Keratinocyte (primary cell): ENCODE results near the gene RPEL1. TPM values are rescaled to one million over a fixed set of nuclear protein-coding genes. Genes with fewer than 3 reads are reported as not detected.

Source experiments
- DNase-seq: peaks from one replicate; pipeline ENCODE4 v3.0.0-alpha.2; 2011; ENCODE audit warnings: low read depth, missing footprints, low spot score
- FAIRE-seq: peaks from 2 replicates; lab custom pipeline; 2011; peaks lifted over from hg19 to GRCh38; lab: Jason Lieb, UNC
- H2AFZ ChIP-seq: 2 replicates; pipeline ENCODE4 v1.6.0; 2012; ENCODE audit warnings: low read length, control low read depth, inconsistent platforms; ENCODE audit not compliant: control insufficient read depth
- H3K27ac ChIP-seq: 2 replicates; pipeline ENCODE4 v1.5.1; 2011; ENCODE audit warnings: low read length; ENCODE audit not compliant: control insufficient read depth, insufficient read depth
- H3K27me3 ChIP-seq: 3 replicates; pipeline ENCODE4 v1.6.0; 2011; ENCODE audit warnings: low read length; ENCODE audit not compliant: control insufficient read depth, insufficient read depth; ENCODE audit errors: extremely low read depth
- H3K36me3 ChIP-seq, 2 experiments: 2 replicates in 1 of 2; 3 replicates in 1 of 2; pipeline ENCODE4 v1.5.1; 2011; ENCODE audit warnings: low read length in 2 of 2, mild to moderate bottlenecking in 1 of 2; ENCODE audit not compliant: control insufficient read depth in 2 of 2, insufficient read depth in 2 of 2; ENCODE audit errors: extremely low read depth in 1 of 2
- H3K4me1 ChIP-seq: 3 replicates; pipeline ENCODE4 v1.5.1; 2011; ENCODE audit warnings: low read length; ENCODE audit not compliant: control insufficient read depth, insufficient read depth; ENCODE audit errors: extremely low read depth
- H3K4me2 ChIP-seq: 3 replicates; pipeline ENCODE4 v1.6.0; 2011; ENCODE audit warnings: low read depth, low read length; ENCODE audit not compliant: control insufficient read depth, insufficient read depth; ENCODE audit errors: extremely low read depth
- H3K4me3 ChIP-seq, 3 experiments: fragments of 200-600 bp in 1 of 3; sonication (generic) in 1 of 3; 2 replicates in 2 of 3; 3 replicates in 1 of 3; pipeline ENCODE4 v1.5.1; 2011 to 2016; ENCODE audit warnings: low read length in 3 of 3, mild to moderate bottlenecking in 3 of 3, control low read depth in 2 of 3, inconsistent platforms in 1 of 3, low read depth in 1 of 3, mixed read lengths in 1 of 3, mixed run types in 1 of 3, moderate library complexity in 1 of 3; ENCODE audit not compliant: control insufficient read depth in 2 of 3, insufficient read depth in 2 of 3; ENCODE audit errors: extremely low read depth in 1 of 3
- H3K79me2 ChIP-seq: 2 replicates; pipeline ENCODE4 v1.6.0; 2012; ENCODE audit warnings: low read length; ENCODE audit not compliant: control insufficient read depth, insufficient read depth
- H3K9ac ChIP-seq: 3 replicates; pipeline ENCODE4 v1.6.0; 2011; ENCODE audit warnings: low read length; ENCODE audit not compliant: control insufficient read depth, insufficient read depth; ENCODE audit errors: extremely low read depth
- H3K9me1 ChIP-seq: 3 replicates; pipeline ENCODE4 v1.6.0; 2011; ENCODE audit warnings: low read length; ENCODE audit not compliant: control insufficient read depth, insufficient read depth; ENCODE audit errors: extremely low read depth
- H3K9me3 ChIP-seq: 2 replicates; pipeline ENCODE4 v1.5.1; 2012; ENCODE audit warnings: low read depth, low read length; ENCODE audit not compliant: control insufficient read depth
- H4K20me1 ChIP-seq: 3 replicates; pipeline ENCODE4 v1.6.0; 2011; ENCODE audit warnings: low read length; ENCODE audit not compliant: control insufficient read depth, insufficient read depth; ENCODE audit errors: extremely low read depth
- CTCF ChIP-seq, 3 experiments: IDR thresholded peaks in 1 of 3; conservative IDR thresholded peaks in 1 of 3; optimal IDR thresholded peaks in 1 of 3; 2 replicates in 2 of 3; 3 replicates in 1 of 3; pipeline versions ENCODE3 to v1.5.1; 2011; ENCODE audit warnings: low read length in 3 of 3, mild to moderate bottlenecking in 3 of 3, moderate library complexity in 2 of 3, control low read depth in 1 of 3, inconsistent platforms in 1 of 3; ENCODE audit not compliant: insufficient read depth in 2 of 3; ENCODE audit errors: extremely low read depth in 1 of 3
- EZH2 ChIP-seq: IDR thresholded peaks from one replicate; pipeline ENCODE4 v1.6.1; 2012; ENCODE audit warnings: inconsistent platforms, mild to moderate bottlenecking, low read length, moderate library complexity
- dilution Hi-C: fragments of 300-500 bp; cut with MboI; formaldehyde crosslinking; loops from one replicate; pipeline ENCODE4 v1.7.0; 2020; ENCODE audit warnings: low sequenced_read_pairs; ENCODE audit not compliant: extremely low pct_ligation_motif_present
- polyA plus RNA-seq, 5 experiments: library from polyadenylated mRNA; depleted of rRNA in 3 of 5; stranded (reverse) in 3 of 5; stranded (forward) in 1 of 5; unstranded in 1 of 5; fragments of >200 nt; gene quantifications; 1 replicate in 1 of 5; 2 replicates in 3 of 5; 3 replicates in 1 of 5; pipeline versions ENCODE4 v1.2.1 to v1.2.3, GENCODE V29; 2011 to 2012; ENCODE audit warnings: missing spikeins in 2 of 5, low read depth in 1 of 5, low replicate concordance in 1 of 5

RPEL1 gene
- polyA plus RNA-seq, 1 donor (not counting 4 experiments of a cell fraction or from before 2014, with no cell fraction given): 0.04 TPM

- FAIRE-seq (peak; percentile 72), DNase-seq (no peak)
- Histone ChIP-seq H3K4me1 (peaks cover 26% of the 10 kb centered on the region), H3K27ac (no peak overlapping the region), H2AFZ (no peak overlapping the region), H3K36me3 (no peaks in the 10 kb centered on the region), H3K4me3 (no peak overlapping the region), H3K9me1 (no peaks in the 10 kb centered on the region), H3K4me2 (no peak overlapping the region), H4K20me1 (no peaks in the 10 kb centered on the region), H3K9ac (no peak overlapping the region), H3K79me2 (no peaks in the 10 kb centered on the region), H3K27me3 (no peaks in the 10 kb centered on the region), H3K9me3 (no peaks in the 10 kb centered on the region)
- TF ChIP-seq EZH2: no peak
- peak; percentile 82 to 98 (median 96) for TF ChIP-seq CTCF (optimal IDR thresholded peaks at IDR 0.05 in 1 of 3, IDR thresholded peaks at IDR 0.05 in 1 of 3, conservative IDR thresholded peaks at IDR 0.05 in 1 of 3; ENCODE audit: extremely low read depth in 1 of 3, insufficient read depth in 2 of 3, low read length in 3 of 3)
- dilution Hi-C loops: no loop called here
Measured at GRCh38 chr10:103244666-103245271, 918 bp upstream of the RPEL1 start.

- no peaks in the 10 kb centered on the region for H3K27me3 ChIP-seq
- H2AFZ ChIP-seq: no peak overlapping the region
- no peak for FAIRE-seq
- TF ChIP-seq CTCF (optimal IDR thresholded peaks at IDR 0.05 in 1 of 3, IDR thresholded peaks at IDR 0.05 in 1 of 3, conservative IDR thresholded peaks at IDR 0.05 in 1 of 3; ENCODE audit: extremely low read depth in 1 of 3, insufficient read depth in 2 of 3, low read length in 3 of 3) (peak; percentile 20 to 46 (median 23)), EZH2 (no peak)
- H3K4me3 ChIP-seq: no peak overlapping the region
- H3K4me1 ChIP-seq: peaks cover 12% of the 10 kb centered on the region
- H4K20me1 ChIP-seq: no peaks in the 10 kb centered on the region
- no peak overlapping the region for H3K4me2 ChIP-seq
- DNase-seq: no peak
- H3K9me1 ChIP-seq: no peaks in the 10 kb centered on the region
- no peaks in the 10 kb centered on the region for H3K36me3 ChIP-seq
- H3K9me3 ChIP-seq: no peaks in the 10 kb centered on the region
- dilution Hi-C loops: no loop called here
- H3K27ac ChIP-seq: no peak overlapping the region
- H3K79me2 ChIP-seq: no peaks in the 10 kb centered on the region
- H3K9ac ChIP-seq: no peak overlapping the region
Measured at GRCh38 chr10:103246324-103246723, 637 bp downstream of the RPEL1 start.
